SK-N-SH (cell line): ENCODE measurements around the gene EP300. TPM values are rescaled to one million over a fixed set of nuclear protein-coding genes. Genes with fewer than 3 reads are reported as not detected.

Source experiments
- CTCF ChIA-PET: fragments of 300-600, 350-600 bp; formaldehyde crosslinking; extraction: SDS; loops from one replicate; lab custom pipeline; 2021; lab: Yijun Ruan, JAX
- POLR2A ChIA-PET: fragments of 350-600 bp; sonication (Branson Sonifier 250); formaldehyde crosslinking; extraction: SDS; loops from one replicate; lab custom pipeline; 2020; ENCODE audit warnings: antibody characterized with exemption, inconsistent platforms; lab: Yijun Ruan, JAX
- DNase-seq: peaks from one replicate; pipeline ENCODE4 v3.0.0; 2012
- H2AFZ ChIP-seq: fragments of 200-600 bp; sonication (generic); 2 replicates; pipeline ENCODE4 v1.8.1; 2016; ENCODE audit warnings: antibody characterized with exemption, mild to moderate bottlenecking, low read depth
- H3F3A ChIP-seq: fragments of 200-600 bp; sonication (generic); replicated peaks from 2 replicates; pipeline ENCODE3; 2016; ENCODE audit warnings: antibody characterized with exemption, mild to moderate bottlenecking; ENCODE audit not compliant: insufficient read depth
- H3K27ac ChIP-seq, 2 experiments: fragments of 200-500 bp in 1 of 2; fragments of 200-600 bp in 1 of 2; sonication (Bioruptor generic) in 1 of 2; sonication (generic), shearing (Covaris generic) in 1 of 2; 2 replicates each; pipeline versions ENCODE4 v1.5.1 to v1.6.1; 2014 to 2016; ENCODE audit warnings: low read depth in 2 of 2, inconsistent platforms in 1 of 2, low read length in 1 of 2, mild to moderate bottlenecking in 1 of 2, mixed read lengths in 1 of 2
- H3K27me3 ChIP-seq: fragments of 200-600 bp; sonication (generic), shearing (Covaris generic); 2 replicates; pipeline ENCODE4 v1.6.1; 2016; ENCODE audit warnings: mixed run types; ENCODE audit not compliant: insufficient read depth
- H3K36me3 ChIP-seq, 2 experiments: fragments of 200-500 bp in 1 of 2; fragments of 200-600 bp in 1 of 2; sonication (Bioruptor generic) in 1 of 2; sonication (generic) in 1 of 2; replicated peaks in 1 of 2; 2 replicates each; pipeline versions ENCODE3 to v1.5.1; 2014 to 2016; ENCODE audit warnings: low read length in 1 of 2, mild to moderate bottlenecking in 1 of 2; ENCODE audit not compliant: insufficient read depth in 2 of 2, control insufficient read depth in 1 of 2
- H3K4me1 ChIP-seq, 2 experiments: fragments of 200-500 bp in 1 of 2; fragments of 200-600 bp in 1 of 2; sonication (Bioruptor generic) in 1 of 2; sonication (generic), shearing (Covaris generic) in 1 of 2; 2 replicates each; pipeline versions ENCODE4 v1.5.1 to v1.6.1; 2014 to 2016; ENCODE audit warnings: low read depth in 1 of 2, low read length in 1 of 2, mixed run types in 1 of 2; ENCODE audit not compliant: insufficient read depth in 2 of 2, control insufficient read depth in 1 of 2
- H3K4me2 ChIP-seq: fragments of 200-600 bp; sonication (generic), shearing (Covaris generic); 2 replicates; pipeline ENCODE4 v1.6.1; 2017; ENCODE audit warnings: mixed run types
- H3K4me3 ChIP-seq, 2 experiments: fragments of 200-500 bp in 1 of 2; fragments of 200-600 bp in 1 of 2; sonication (Bioruptor generic) in 1 of 2; sonication (generic), shearing (Covaris generic) in 1 of 2; 2 replicates each; pipeline versions ENCODE4 v1.5.1 to v1.8.1; 2014 to 2016; ENCODE audit warnings: low read depth in 2 of 2, inconsistent platforms in 1 of 2, low read length in 1 of 2, mild to moderate bottlenecking in 1 of 2, mixed read lengths in 1 of 2, moderate library complexity in 1 of 2
- H3K79me2 ChIP-seq: fragments of 200-600 bp; sonication (generic); 2 replicates; pipeline ENCODE4 v1.8.1; 2017; ENCODE audit warnings: mild to moderate bottlenecking; ENCODE audit not compliant: insufficient read depth
- H3K9ac ChIP-seq: fragments of 200-600 bp; sonication (generic); 2 replicates; pipeline ENCODE4 v1.6.1; 2017; ENCODE audit warnings: mixed run types
- H3K9me2 ChIP-seq: fragments of 200-600 bp; sonication (generic); 2 replicates; pipeline ENCODE4 v1.6.1; 2017; ENCODE audit warnings: mixed run types
- H3K9me3 ChIP-seq: fragments of 200-600 bp; sonication (generic); 2 replicates; pipeline ENCODE4 v1.6.1; 2017; ENCODE audit warnings: mixed run types, mild to moderate bottlenecking, moderate library complexity
- H4K20me1 ChIP-seq: fragments of 200-600 bp; sonication (generic); 2 replicates; pipeline ENCODE4 v1.6.1; 2017; ENCODE audit warnings: mild to moderate bottlenecking, mixed run types; ENCODE audit not compliant: insufficient read depth
- EP300 ChIP-seq, 2 experiments: IDR thresholded peaks; 2 replicates each; pipeline versions ENCODE4 v1.4.0 to v1.6.1; 2012; ENCODE audit warnings: borderline replicate concordance in 1 of 2, low read depth in 1 of 2, low read length in 1 of 2
- EZH2phosphoT487 ChIP-seq: fragments of 200-600 bp; sonication (generic); IDR thresholded peaks from 2 replicates; pipeline ENCODE4 v1.6.1; 2017; ENCODE audit warnings: low read depth, mixed run types, mild to moderate bottlenecking, antibody characterized with exemption, moderate library complexity, borderline replicate concordance
- MEF2A ChIP-seq: IDR thresholded peaks from 2 replicates; pipeline ENCODE4 v1.4.0; 2012; ENCODE audit warnings: low read depth, borderline replicate concordance
- NFIC ChIP-seq: IDR thresholded peaks from 2 replicates; pipeline ENCODE4 v1.4.0; 2012; ENCODE audit warnings: borderline replicate concordance
- PBX3 ChIP-seq: IDR thresholded peaks from 2 replicates; pipeline ENCODE4; 2012
- RAD21 ChIP-seq: IDR thresholded peaks from 2 replicates; pipeline ENCODE4 v1.6.1; 2012; ENCODE audit warnings: mild to moderate bottlenecking, low read length
- RFX5 ChIP-seq: IDR thresholded peaks from 2 replicates; pipeline ENCODE4 v1.6.1; 2012; ENCODE audit warnings: mild to moderate bottlenecking, improper control_type of control experiment, low read length
- SMC3 ChIP-seq: IDR thresholded peaks from 2 replicates; pipeline ENCODE4 v1.6.1; 2012; ENCODE audit warnings: low read depth, low read length, improper control_type of control experiment
- TAF1 ChIP-seq: IDR thresholded peaks from 2 replicates; pipeline ENCODE4 v1.6.1; 2012; ENCODE audit warnings: low read depth, mild to moderate bottlenecking, low read length, moderate library complexity, borderline replicate concordance
- TCF12 ChIP-seq: IDR thresholded peaks from 2 replicates; pipeline ENCODE4 v1.4.0; 2012
- TEAD4 ChIP-seq: IDR thresholded peaks from 2 replicates; pipeline ENCODE4 v1.4.0; 2012; ENCODE audit warnings: mild to moderate bottlenecking, borderline replicate concordance; ENCODE audit not compliant: insufficient read depth
- YY1 ChIP-seq: IDR thresholded peaks from 2 replicates; pipeline ENCODE4 v1.4.0; 2012; ENCODE audit warnings: low read depth, mild to moderate bottlenecking
- ZBTB33 ChIP-seq: IDR thresholded peaks from 2 replicates; pipeline ENCODE4 v1.4.0; 2012; ENCODE audit warnings: low read depth, borderline replicate concordance
- WGBS: methylation state at CpG from one replicate; pipeline ENCODE4 v1.1.6; 2017; ENCODE audit warnings: low lambda C conversion rate; 5-methylcytosine and 5-hydroxymethylcytosine counted together
- polyA plus RNA-seq, 3 experiments: library from polyadenylated mRNA; depleted of rRNA; stranded (reverse); fragments of >200 nt; gene quantifications; 2 replicates each; pipeline ENCODE4 v1.2.3, GENCODE V29; 2012
- TF ChIP-seq, protein P1 (sequence below): IDR thresholded peaks from 2 replicates; pipeline ENCODE4 v1.4.0; 2012; ENCODE audit warnings: low read depth

The EP300 gene
- polyA plus RNA-seq, 1 of the 3 experiments (the other 2 are of a cell fraction): 7.1 TPM

GRCh38 chr22:41181349-41182241, 89.2 kb downstream of the EP300 start:
- ChIA-PET CTCF (interaction anchor here (0.8 to 1.3 kb wide), 2 partner anchors 9 to 336 kb away, joined by 3 read pairs; no protein-coding TSS in a partner anchor), POLR2A (no interaction called here)
- no peak for DNase-seq
- no peak overlapping the region for H3K9ac ChIP-seq
- no peak overlapping the region for H2AFZ ChIP-seq
- TF ChIP-seq YY1: no peak
- WGBS: 96% methylated on average over 12 of the region's 15 CpGs
- no peak overlapping the region for H3K27ac ChIP-seq
- no peaks in the 10 kb centered on the region for H3K79me2 ChIP-seq
- no peaks in the 10 kb centered on the region for H3K27me3 ChIP-seq
- no peaks in the 10 kb centered on the region for H3K9me2 ChIP-seq
- peaks cover 4 to 24% of the 10 kb centered on the region in 2 experiments for H3K36me3 ChIP-seq
- no peaks in the 10 kb centered on the region for H4K20me1 ChIP-seq
- no peaks in the 10 kb centered on the region for H3K9me3 ChIP-seq
- no peaks in the 10 kb centered on the region; a peak in 1 of 4 replicates for H3K4me1 ChIP-seq
- H3K4me3 ChIP-seq: no peak overlapping the region
- H3K4me2 ChIP-seq: no peak overlapping the region
- H3F3A ChIP-seq: peaks cover 2% of the 10 kb centered on the region

GRCh38 chr22:41184679-41185078, 92.3 kb downstream of the EP300 start:
- H3K4me3 ChIP-seq: no peak overlapping the region
- no peaks in the 10 kb centered on the region for H4K20me1 ChIP-seq
- peaks cover 2% of the 10 kb centered on the region for H3F3A ChIP-seq
- no peak overlapping the region for H3K27ac ChIP-seq
- no peaks in the 10 kb centered on the region for H3K4me1 ChIP-seq
- no peaks in the 10 kb centered on the region for H3K79me2 ChIP-seq
- CTCF ChIA-PET: no interaction called here
- no peak overlapping the region for H2AFZ ChIP-seq
- TF ChIP-seq ZBTB33: no peak
- TF ChIP-seq EZH2phosphoT487: no peak
- TF ChIP-seq, all 33 proteins: peak for 0
- H3K4me2 ChIP-seq: no peak overlapping the region
- POLR2A ChIA-PET: no interaction called here
- H3K9me3 ChIP-seq: no peaks in the 10 kb centered on the region
- H3K9me2 ChIP-seq: no peaks in the 10 kb centered on the region
- H3K36me3 ChIP-seq: peaks cover 0 to under 1% of the 10 kb centered on the region in 2 experiments
- no peak for DNase-seq
- 71% methylated on average over 3 of the region's 3 CpGs for WGBS
- no peak overlapping the region for H3K9ac ChIP-seq
- H3K27me3 ChIP-seq: no peaks in the 10 kb centered on the region

- no peaks in the 10 kb centered on the region for H3K27me3 ChIP-seq
- H3K4me2 ChIP-seq: no peak overlapping the region
- H3K79me2 ChIP-seq: no peaks in the 10 kb centered on the region
- H3K9me3 ChIP-seq: no peaks in the 10 kb centered on the region
- H2AFZ ChIP-seq: no peak overlapping the region
- no peak overlapping the region for H3K4me3 ChIP-seq
- 77% methylated on average over 1 of the region's 2 CpGs for WGBS
- no peaks in the 10 kb centered on the region for H3K4me1 ChIP-seq
- no peaks in the 10 kb centered on the region for H4K20me1 ChIP-seq
- H3K9ac ChIP-seq: no peak overlapping the region
- no peak overlapping the region for H3K27ac ChIP-seq
- H3F3A ChIP-seq: no peaks in the 10 kb centered on the region
- no peaks in the 10 kb centered on the region for H3K9me2 ChIP-seq
- DNase-seq: no peak
- H3K36me3 ChIP-seq: no peaks in the 10 kb centered on the region
- POLR2A ChIA-PET: no interaction called here
- CTCF ChIA-PET: interaction anchor here (1.2 kb wide), 1 partner anchor 10 kb away, joined by 3 read pairs; no protein-coding TSS in a partner anchor
- TF ChIP-seq ZBTB33: no peak
- no peak for TF ChIP-seq RFX5
- TF ChIP-seq NFIC: no peak
- TF ChIP-seq TAF1: no peak
- TF ChIP-seq PBX3: no peak
- no peak for TF ChIP-seq MEF2A
- no peak for TF ChIP-seq EP300 (IDR thresholded peaks at IDR 0.05; ENCODE audit: borderline replicate concordance in 1 of 2, low read depth in 1 of 2, low read length in 1 of 2)
- TF ChIP-seq RAD21: no peak
- TF ChIP-seq TEAD4: no peak
- no peak for TF ChIP-seq SMC3
- TF ChIP-seq TCF12: no peak
- TF ChIP-seq, protein P1, sequence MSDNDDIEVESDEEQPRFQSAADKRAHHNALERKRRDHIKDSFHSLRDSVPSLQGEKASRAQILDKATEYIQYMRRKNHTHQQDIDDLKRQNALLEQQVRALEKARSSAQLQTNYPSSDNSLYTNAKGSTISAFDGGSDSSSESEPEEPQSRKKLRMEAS: no peak
Measured at GRCh38 chr22:41191467-41191866, 99.1 kb downstream of the EP300 start.
